GM12878 (cell line): ENCODE measurements around the gene ZGLP1. TPM values are rescaled to one million over a fixed set of nuclear protein-coding genes. Genes with fewer than 3 reads are reported as not detected.

Source experiments
- ATAC-seq: fragments of 200-7000 bp; cut with Tn5 transposase; 3 replicates; pipeline ENCODE4 v1.9.1; 2020; ENCODE audit warnings: mild to moderate bottlenecking, moderate library complexity
- BruUV-seq: library from RNA; stranded (reverse); fragments of 400-500 nt; replicated peaks from 2 replicates; lab custom pipeline; 2021; lab: Mats Ljungman, UMichigan
- CTCF ChIA-PET: fragments of 300-600 bp; sonication (Branson Sonifier 250); formaldehyde crosslinking; extraction: SDS; loops from one replicate; lab custom pipeline; 2021; ENCODE audit warnings: inconsistent platforms; lab: Yijun Ruan, JAX
- POLR2A ChIA-PET: fragments of 350-600 bp; formaldehyde crosslinking; extraction: SDS; loops from one replicate; lab custom pipeline; 2021; ENCODE audit warnings: inconsistent platforms; lab: Charles Lee
- RAD21 ChIA-PET: fragments of 300-600 bp; sonication (Branson Sonifier 250); formaldehyde crosslinking; loops from one replicate; lab custom pipeline; 2023; ENCODE audit warnings: antibody characterized with exemption; ENCODE audit not compliant: unreplicated experiment; lab: Charles Lee
- SMC1A ChIA-PET: fragments of 300-600 bp; sonication (Branson Sonifier 250); formaldehyde crosslinking; loops from one replicate; lab custom pipeline; 2023; ENCODE audit not compliant: unreplicated experiment, uncharacterized antibody; lab: Charles Lee
- DNase-seq: peaks from one replicate; pipeline ENCODE4 v3.0.0-alpha.2; 2011; ENCODE audit warnings: low read depth, low spot score
- FAIRE-seq: peaks from 3 replicates; lab custom pipeline; 2011; peaks lifted over from hg19 to GRCh38; lab: Jason Lieb, UNC
- H2AFZ ChIP-seq: 2 replicates; pipeline ENCODE4 v1.6.0; 2011; ENCODE audit warnings: low read depth, low read length, control low read depth; ENCODE audit not compliant: control insufficient read depth
- H3K27ac ChIP-seq: 2 replicates; pipeline ENCODE4 v1.5.1; 2011; ENCODE audit warnings: control low read depth; ENCODE audit not compliant: control insufficient read depth, insufficient read depth
- H3K27me3 ChIP-seq, 2 experiments: replicated peaks in 1 of 2; 2 replicates each; pipeline versions ENCODE4 v1.6.0 to v1.6.1; 2011; ENCODE audit warnings: low read length in 1 of 2; ENCODE audit not compliant: control insufficient read depth in 2 of 2, insufficient read depth in 2 of 2
- H3K36me3 ChIP-seq, 2 experiments: 2 replicates each; pipeline ENCODE4 v1.5.1; 2011; ENCODE audit warnings: low read length in 1 of 2; ENCODE audit not compliant: control insufficient read depth in 2 of 2, insufficient read depth in 2 of 2
- H3K4me1 ChIP-seq: 2 replicates; pipeline ENCODE4 v1.6.1; 2011; ENCODE audit warnings: mild to moderate bottlenecking, low read length, moderate library complexity, mixed read lengths; ENCODE audit not compliant: control insufficient read depth, insufficient read depth
- H3K4me2 ChIP-seq: 2 replicates; pipeline ENCODE4 v1.6.0; 2011; ENCODE audit warnings: control low read depth; ENCODE audit not compliant: control insufficient read depth, insufficient read depth
- H3K4me3 ChIP-seq: fragments of 200-600 bp; sonication (generic); 2 replicates; pipeline ENCODE4 v1.5.1; 2016
- H3K79me2 ChIP-seq: 2 replicates; pipeline ENCODE4 v1.6.0; 2011; ENCODE audit warnings: low read length; ENCODE audit not compliant: control insufficient read depth, insufficient read depth
- H3K9ac ChIP-seq: 2 replicates; pipeline ENCODE4 v1.8.0; 2011; ENCODE audit warnings: low read length, control low read depth, mixed read lengths; ENCODE audit not compliant: control insufficient read depth, insufficient read depth
- H3K9me3 ChIP-seq: replicated peaks from 3 replicates; pipeline ENCODE4 v1.5.1; 2011; ENCODE audit warnings: mild to moderate bottlenecking, low read length; ENCODE audit not compliant: control insufficient read depth, insufficient read depth
- H4K20me1 ChIP-seq: 2 replicates; pipeline ENCODE4 v1.6.0; 2011; ENCODE audit not compliant: control insufficient read depth, insufficient read depth
- CBX3 ChIP-seq: fragments of 200-600 bp; sonication (generic); IDR thresholded peaks from 2 replicates; pipeline ENCODE4 v1.6.1; 2016; ENCODE audit warnings: low read depth, borderline replicate concordance
- CBX5 ChIP-seq: sonication (generic); IDR thresholded peaks from 2 replicates; pipeline ENCODE4 v1.6.1; 2016; ENCODE audit warnings: low read depth, moderate library complexity, mild to moderate bottlenecking, inconsistent platforms
- E2F4 ChIP-seq: IDR thresholded peaks from 2 replicates; pipeline ENCODE4 v1.6.1; 2012; ENCODE audit warnings: low read depth, low read length, improper control_type of control experiment
- ELK1 ChIP-seq: IDR thresholded peaks from 2 replicates; pipeline ENCODE4 v1.6.1; 2012; ENCODE audit warnings: low read depth, low read length, improper control_type of control experiment
- EZH2 ChIP-seq: IDR thresholded peaks from 2 replicates; pipeline ENCODE4 v1.6.1; 2012; ENCODE audit warnings: low read depth, mild to moderate bottlenecking, control low read depth, inconsistent platforms, low read length, borderline replicate concordance; ENCODE audit not compliant: control insufficient read depth
- IRF5 ChIP-seq: fragments of 450-650 bp; IDR thresholded peaks from 2 replicates; pipeline ENCODE4 v1.6.1; 2017; ENCODE audit warnings: borderline replicate concordance
- NFIC ChIP-seq: IDR thresholded peaks from 2 replicates; pipeline ENCODE4 v1.6.1; 2012; ENCODE audit warnings: low read depth, mild to moderate bottlenecking, inconsistent platforms, low read length, moderate library complexity
- NFXL1 ChIP-seq: fragments of 450-650 bp; IDR thresholded peaks from 2 replicates; pipeline ENCODE4 v1.6.1; 2017; ENCODE audit warnings: antibody characterized with exemption, mild to moderate bottlenecking, borderline replicate concordance
- RCOR1 ChIP-seq: conservative IDR thresholded peaks from 2 replicates; pipeline ENCODE4 v1.6.1; 2012; ENCODE audit warnings: low read depth, low read length, improper control_type of control experiment
- RFX5 ChIP-seq: IDR thresholded peaks from 2 replicates; pipeline ENCODE4 v1.6.1; 2011; ENCODE audit warnings: low read depth, low read length, improper control_type of control experiment
- RUNX3 ChIP-seq: IDR thresholded peaks from 2 replicates; pipeline ENCODE4 v1.6.1; 2012; ENCODE audit warnings: low read length, inconsistent platforms
- SREBF2 ChIP-seq: IDR thresholded peaks from 2 replicates; pipeline ENCODE4 v1.6.1; 2012; ENCODE audit warnings: mild to moderate bottlenecking, low read length
- SUPT20H ChIP-seq: IDR thresholded peaks from 2 replicates; pipeline ENCODE4 v1.6.1; 2011; ENCODE audit warnings: low read depth, mild to moderate bottlenecking, low read length, moderate library complexity, borderline replicate concordance; ENCODE audit not compliant: control insufficient read depth
- TCF12 ChIP-seq: IDR thresholded peaks from 2 replicates; pipeline ENCODE4 v1.6.1; 2011; ENCODE audit warnings: low read depth, mild to moderate bottlenecking, low read length
- TCF3 ChIP-seq: IDR thresholded peaks from 2 replicates; pipeline ENCODE4 v1.6.1; 2012; ENCODE audit warnings: low read depth, mild to moderate bottlenecking, low read length, borderline replicate concordance; ENCODE audit not compliant: insufficient read depth
- USF1 ChIP-seq: IDR thresholded peaks from 2 replicates; pipeline ENCODE4 v1.6.1; 2011; ENCODE audit warnings: borderline replicate concordance, low read depth, mild to moderate bottlenecking, moderate library complexity, mixed read lengths, low read length; ENCODE audit not compliant: insufficient read depth; ENCODE audit errors: extremely low read length
- WGBS: methylation state at CpG from one replicate; pipeline ENCODE4 v1.1.6; 2016; ENCODE audit warnings: low lambda C conversion rate; ENCODE audit not compliant: insufficient replicate concordance, insufficient coverage; ENCODE audit errors: missing lambda C conversion rate; 5-methylcytosine and 5-hydroxymethylcytosine counted together
- in situ Hi-C: fragments of 300-500 bp; cut with MboI; formaldehyde crosslinking; loops from 9 replicates; pipeline ENCODE4 v1.14.3; 2018; ENCODE audit warnings: mixed read lengths
- intact Hi-C: fragments of 100-400 bp; cut with micrococcal nuclease; formaldehyde crosslinking; loops from one replicate; pipeline ENCODE4 v1.14.2; 2022; ENCODE audit not compliant: unreplicated experiment
- polyA plus RNA-seq, 11 experiments: library from polyadenylated mRNA; depleted of rRNA in 4 of 11; unstranded in 6 of 11; stranded (reverse) in 5 of 11; fragments of >200 nt; fragmentation: Nextera tagmentation in 4 of 11; fragmentation: Illumina TruSeq in 1 of 11; extraction: Ambion mirVana in 4 of 11; extraction: Trizol in 1 of 11; gene quantifications; 1 replicate in 1 of 11; 2 replicates in 10 of 11; pipeline versions ENCODE4 v1.2.1 to v1.2.3, GENCODE V29; 2011 to 2016; ENCODE audit warnings: inconsistent platforms in 2 of 11, missing spikeins in 2 of 11, low read depth in 1 of 11
- total RNA-seq, 4 experiments: library from RNA; depleted of rRNA in 3 of 4; stranded (reverse); fragments of >200 nt in 3 of 4; fragmentation: Illumina TruSeq in 1 of 4; extraction: Trizol in 1 of 4; gene quantifications; 2 replicates each; pipeline versions ENCODE4 v1.2.1 to v1.2.3, GENCODE V29; 2013 to 2021
- TF ChIP-seq, protein P1 (sequence below): IDR thresholded peaks from 2 replicates; pipeline ENCODE4 v1.6.1; 2011; ENCODE audit warnings: low read depth, mild to moderate bottlenecking, low read length, moderate library complexity, borderline replicate concordance; ENCODE audit errors: extremely low read depth

ZGLP1 gene
- total and polyA plus RNA-seq, 10 of the 15 experiments (the other 5 are each of a cell fraction or from before 2014, with no cell fraction given): 0.29 to 5.6 (median 1.3) TPM

DNA sequence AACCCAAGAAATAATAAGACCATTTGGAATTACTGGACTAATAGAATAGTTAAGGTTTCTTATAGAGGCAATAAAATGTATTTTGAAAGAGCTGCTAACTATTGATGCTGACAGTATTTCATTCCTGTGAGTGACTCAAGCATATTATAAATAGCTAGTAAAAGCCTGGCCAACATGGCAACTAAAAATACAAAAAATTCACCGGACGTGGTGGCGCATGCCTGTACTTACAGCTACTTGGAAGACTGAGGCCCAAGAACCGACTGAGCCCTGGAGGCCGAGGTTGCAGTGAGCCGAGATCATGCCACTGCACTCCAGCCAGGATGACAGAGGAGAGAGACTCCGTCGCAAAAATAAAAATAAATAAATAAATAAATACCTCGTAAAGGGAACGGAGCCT lies 35.2 kb upstream of the ZGLP1 start:
- DNase-seq (no peak), FAIRE-seq (no peak), ATAC-seq (no peak)
- 95% methylated on average over 10 of the region's 10 CpGs for WGBS
- intact Hi-C loops (no loop called here), in situ Hi-C loops (no loop called here)
- RAD21 ChIA-PET: interaction anchor here (0.7 to 1.8 kb wide), 2 partner anchors 32 to 55 kb away, joined by 3 read pairs; partner anchors contain the start of gene ICAM5
- Histone ChIP-seq H4K20me1 (no peaks in the 10 kb centered on the region), H2AFZ (no peak overlapping the region), H3K36me3 (no peaks in the 10 kb centered on the region; a peak in 2 of 4 replicates), H3K27ac (no peak overlapping the region), H3K9ac (no peak overlapping the region), H3K9me3 (no peaks in the 10 kb centered on the region), H3K4me1 (peaks cover 3% of the 10 kb centered on the region), H3K79me2 (no peaks in the 10 kb centered on the region), H3K4me2 (no peak overlapping the region), H3K4me3 (no peak overlapping the region), H3K27me3 (no peaks in the 10 kb centered on the region)
- POLR2A ChIA-PET: interaction anchor here (0.6 to 1.2 kb wide), 5 partner anchors 10 to 509 kb away, joined by 3 read pairs; partner anchors contain the start of genes RAVER1 and TYK2
- SMC1A ChIA-PET: interaction anchor here (0.8 to 1.8 kb wide), 3 partner anchors 46 to 74 kb away, joined by 3 read pairs; partner anchors contain the start of gene ICAM1
- TF ChIP-seq CBX3 (no peak), IRF5 (no peak), TCF3 (no peak), NFIC (no peak), ELK1 (no peak), EZH2 (no peak), RCOR1 (no peak), E2F4 (no peak), TCF12 (no peak), RFX5 (no peak), NFXL1 (no peak), USF1 (no peak), CBX5 (no peak), SUPT20H (no peak), RUNX3 (no peak), SREBF2 (no peak)
- TF ChIP-seq, protein P1, sequence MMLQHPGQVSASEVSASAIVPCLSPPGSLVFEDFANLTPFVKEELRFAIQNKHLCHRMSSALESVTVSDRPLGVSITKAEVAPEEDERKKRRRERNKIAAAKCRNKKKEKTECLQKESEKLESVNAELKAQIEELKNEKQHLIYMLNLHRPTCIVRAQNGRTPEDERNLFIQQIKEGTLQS: no peak
- CTCF ChIA-PET: interaction anchor here (1.1 kb wide), 1 partner anchor 44 kb away, joined by 3 read pairs; no protein-coding TSS in a partner anchor
- BruUV-seq: no TSS peak
